GM12874 (cell line): Measurements from ENCODE around the gene GPR152.

Experiments used
- CTCF ChIP-seq: IDR thresholded peaks from 2 replicates; pipeline ENCODE4 v1.5.1; 2011; ENCODE audit warnings: low read depth, mild to moderate bottlenecking, control low read depth, low read length, moderate library complexity; ENCODE audit not compliant: insufficient read depth

Gene GPR152

DNA sequence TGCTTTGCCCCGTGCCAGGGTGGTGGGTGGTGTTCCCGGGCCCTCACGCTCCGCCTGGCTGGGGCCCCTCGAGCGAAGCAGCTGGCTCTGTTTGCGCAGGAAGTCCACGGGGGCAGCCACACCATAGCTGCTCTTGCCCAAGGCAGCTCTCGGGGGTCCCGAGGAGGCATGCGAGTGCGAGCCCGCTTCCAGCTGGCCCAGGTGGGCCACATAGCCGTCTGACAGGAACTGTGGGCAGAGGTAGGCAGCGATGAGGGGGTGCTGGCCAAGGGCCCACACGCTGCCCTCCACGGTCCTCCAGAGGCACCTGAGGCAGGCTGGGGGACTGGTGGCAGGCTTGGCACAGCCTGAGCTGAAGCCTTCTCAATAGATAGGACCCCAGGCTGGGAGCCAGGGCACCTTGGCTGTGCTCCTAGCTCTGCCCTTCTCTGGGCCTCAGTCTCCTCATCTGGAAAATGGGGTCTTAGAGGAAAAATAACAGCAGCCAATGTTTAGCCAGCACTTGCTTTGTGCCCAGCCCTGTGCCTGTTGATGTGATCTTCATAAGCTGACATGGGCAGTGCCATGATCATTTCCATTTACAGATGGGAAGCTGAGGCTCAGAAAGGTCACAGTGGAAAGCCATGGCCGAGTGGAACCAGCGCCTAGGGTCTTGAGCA, 39.7 kb upstream of the GPR152 start:
- no peak for TF ChIP-seq CTCF

DNA sequence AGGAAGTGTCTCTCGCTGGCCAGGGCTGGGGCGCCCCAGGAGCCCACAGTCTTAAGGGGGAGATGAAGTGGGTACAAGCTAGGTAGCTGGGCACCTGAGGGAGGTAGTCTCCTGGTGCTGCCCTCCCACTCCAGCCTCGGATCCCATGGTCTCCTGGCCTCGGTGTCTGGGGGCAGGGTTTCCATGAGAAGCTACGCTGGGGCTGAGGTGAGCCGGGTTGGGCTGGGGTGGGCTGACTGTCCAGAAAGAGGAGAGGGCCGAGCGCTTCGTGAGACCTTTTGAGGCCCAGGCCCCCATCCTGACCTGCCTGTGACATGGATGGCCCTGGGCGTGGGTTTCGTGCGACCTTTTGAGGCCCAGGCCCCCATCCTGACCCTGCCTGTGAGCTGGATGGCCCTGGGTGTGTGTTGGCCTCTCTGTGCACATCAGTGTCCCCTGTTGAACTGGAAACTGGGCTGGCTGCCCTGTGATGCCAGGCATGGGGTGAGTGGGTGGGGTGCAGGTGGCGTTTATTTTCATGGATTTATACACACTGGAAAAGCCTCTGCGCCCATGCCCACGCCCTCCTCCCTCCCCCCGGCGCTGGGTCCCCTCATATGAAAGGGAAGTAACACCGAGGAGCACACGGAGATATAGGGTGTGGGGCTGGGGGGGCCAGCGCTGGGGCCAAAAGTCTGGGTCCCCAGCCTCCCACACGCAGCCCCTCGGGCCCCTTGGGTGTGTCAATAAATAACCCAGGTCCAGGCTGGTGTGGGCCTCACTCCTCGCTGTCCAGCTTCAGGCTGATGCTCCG, 38.9 kb upstream of the GPR152 start:
- TF ChIP-seq CTCF = no peak

DNA sequence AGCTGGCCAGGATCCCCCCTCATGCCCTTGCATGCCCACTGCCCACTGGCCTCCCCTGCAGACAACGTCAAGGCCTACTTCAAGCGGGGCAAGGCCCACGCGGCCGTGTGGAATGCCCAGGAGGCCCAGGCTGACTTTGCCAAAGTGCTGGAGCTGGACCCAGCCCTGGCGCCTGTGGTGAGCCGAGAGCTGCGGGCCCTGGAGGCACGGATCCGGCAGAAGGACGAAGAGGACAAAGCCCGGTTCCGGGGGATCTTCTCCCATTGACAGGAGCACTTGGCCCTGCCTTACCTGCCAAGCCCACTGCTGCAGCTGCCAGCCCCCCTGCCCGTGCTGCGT, 38.2 kb upstream of the GPR152 start:
- no peak for TF ChIP-seq CTCF

DNA sequence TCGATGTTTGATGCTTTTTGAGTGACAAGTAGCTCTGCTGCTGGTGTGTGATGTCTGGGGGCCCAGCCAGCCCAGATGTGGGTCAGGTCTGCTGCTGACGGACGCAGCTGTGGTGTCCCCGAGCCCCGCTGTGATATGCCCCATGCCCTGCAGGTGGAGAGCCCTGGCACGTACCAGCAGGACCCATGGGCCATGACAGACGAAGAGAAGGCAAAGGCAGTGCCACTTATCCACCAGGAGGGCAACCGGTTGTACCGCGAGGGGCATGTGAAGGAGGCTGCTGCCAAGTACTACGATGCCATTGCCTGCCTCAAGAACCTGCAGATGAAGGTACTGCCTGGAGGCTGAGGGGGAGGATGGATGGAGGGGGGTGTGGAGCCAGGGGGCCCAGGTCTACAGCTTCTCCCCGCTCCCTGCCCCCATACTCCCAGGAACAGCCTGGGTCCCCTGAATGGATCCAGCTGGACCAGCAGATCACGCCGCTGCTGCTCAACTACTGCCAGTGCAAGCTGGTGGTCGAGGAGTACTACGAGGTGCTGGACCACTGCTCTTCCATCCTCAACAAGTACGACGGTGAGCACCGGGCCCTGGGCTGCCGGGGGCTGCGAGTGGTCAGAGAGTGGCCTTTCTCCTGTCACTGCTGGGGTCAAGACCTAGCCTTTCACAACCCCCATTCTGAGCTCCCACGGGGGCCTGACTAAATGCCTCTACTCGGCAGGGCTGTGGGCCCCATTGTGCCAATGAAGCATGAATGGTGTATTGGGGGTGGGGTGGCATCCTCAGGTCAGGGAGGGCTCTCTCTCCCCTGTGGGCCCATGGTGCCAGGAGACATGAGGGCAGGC, 37.6 kb upstream of the GPR152 start:
- no peak for TF ChIP-seq CTCF

DNA sequence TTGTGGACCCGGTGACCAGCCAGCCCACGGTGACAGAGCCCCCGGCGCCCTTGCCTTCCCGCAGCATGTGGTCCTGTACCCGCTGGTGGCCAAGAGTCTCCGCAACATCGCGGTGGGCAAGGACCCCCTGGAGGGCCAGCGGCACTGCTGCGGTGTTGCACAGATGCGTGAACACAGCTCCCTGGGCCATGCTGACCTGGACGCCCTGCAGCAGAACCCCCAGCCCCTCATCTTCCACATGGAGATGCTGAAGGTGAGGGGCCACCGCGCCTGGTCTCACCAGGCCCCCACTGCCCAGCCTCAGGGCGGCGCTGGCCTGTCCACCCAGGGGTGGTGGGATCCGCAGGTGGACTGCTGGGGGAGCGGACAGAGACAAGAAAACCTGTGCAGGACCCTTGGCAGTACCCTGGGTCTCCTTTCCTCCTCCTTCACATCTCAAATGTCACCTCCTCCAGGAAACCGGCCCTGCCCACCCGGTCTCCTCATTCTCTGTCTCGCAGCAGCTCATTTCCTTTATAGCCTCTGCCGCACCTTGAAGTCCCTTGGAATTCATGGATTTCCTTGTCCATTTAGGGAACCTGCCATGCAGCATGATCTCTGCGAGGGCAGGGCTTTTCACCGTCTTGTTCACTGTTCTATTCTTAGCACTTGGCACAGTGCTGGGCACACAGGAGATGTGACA, 36.8 kb upstream of the GPR152 start:
- no peak for TF ChIP-seq CTCF

DNA sequence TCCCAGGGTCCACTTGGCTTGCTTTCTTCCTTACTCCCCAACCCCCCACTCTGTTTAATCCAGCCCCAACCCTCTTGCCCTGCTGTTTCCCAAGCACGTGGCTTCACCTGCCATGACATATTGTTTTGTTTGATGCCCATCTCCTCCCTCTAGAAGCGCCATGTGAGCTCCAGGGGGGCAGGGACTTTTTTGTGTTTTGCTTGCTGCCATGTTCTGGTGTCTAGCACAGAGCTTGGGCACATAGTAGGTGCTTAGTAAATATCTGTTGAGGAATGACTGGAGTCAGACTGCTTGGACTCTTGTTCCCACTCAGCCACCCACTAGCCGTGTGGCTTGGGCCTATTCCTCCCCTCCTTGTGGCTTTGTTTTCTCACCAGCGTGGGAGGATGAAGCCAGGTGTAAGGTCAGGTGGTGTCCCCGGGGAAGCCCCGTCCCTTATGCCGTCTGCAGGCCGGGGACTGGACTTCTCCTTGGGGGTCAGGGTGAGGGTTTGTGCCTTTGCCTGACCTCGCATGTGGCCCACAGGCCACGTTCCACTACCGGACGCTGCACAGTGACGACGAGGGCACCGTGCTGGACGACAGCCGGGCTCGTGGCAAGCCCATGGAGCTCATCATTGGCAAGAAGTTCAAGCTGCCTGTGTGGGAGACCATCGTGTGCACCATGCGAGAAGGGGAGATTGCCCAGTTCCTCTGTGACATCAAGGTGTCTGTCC, 34.1 kb upstream of the GPR152 start:
- TF ChIP-seq CTCF = no peak
